GM19463 (cell line): Measurements from ENCODE around the gene FCRL4.
"Not testable (repeated sequence)": the region's sequence is repeated elsewhere in the genome, so short reads cannot be mapped to it uniquely, and the experiment has no call there.

Source experiments
- ATAC-seq: cut with Tn5 transposase; IDR thresholded peaks from one replicate; pipeline ENCODE4 v1.9.1; 2021; ENCODE audit warnings: mild to moderate bottlenecking, moderate library complexity; ENCODE audit not compliant: unreplicated experiment

FCRL4 gene

GRCh38 chr1:157551694-157552693 is 45.9 kb downstream of the FCRL4 start, which contains the start of gene FCRL5:
Gene FCRL5, minus strand, starts transcription at chr1:157552515. Its CDS starts 153 bp downstream, at chr1:157552362.
- ATAC-seq = peak; percentile 79

- ATAC-seq = not testable (repeated sequence)
Measured at GRCh38 chr1:157548081-157548480, 49.8 kb downstream of the FCRL4 start.

- no peak for ATAC-seq
Measured at GRCh38 chr1:157542676-157543075, 55.2 kb downstream of the FCRL4 start.

GRCh38 chr1:157540852-157541251 is 57.0 kb downstream of the FCRL4 start:
- ATAC-seq = no peak

GRCh38 chr1:157540160-157540748 is 57.6 kb downstream of the FCRL4 start:
- ATAC-seq = no peak

GRCh38 chr1:157539568-157539967 is 58.3 kb downstream of the FCRL4 start:
- ATAC-seq = no peak

- ATAC-seq = no peak
Measured at GRCh38 chr1:157532569-157532968, 65.3 kb downstream of the FCRL4 start.

GRCh38 chr1:157523774-157524493 is 74.0 kb downstream of the FCRL4 start:
- ATAC-seq = peak; percentile 73
